C4-2B (cell line): ENCODE data around the gene SLC37A3.
A peak's percentile ranks its signal among the peaks of the same experiment; 100 is the strongest.

Experiments used
- H3K27ac ChIP-seq: fragments of 450-650 bp; 2 replicates; pipeline ENCODE4 v1.5.1; 2017
- CTCF ChIP-seq: fragments of 450-650 bp; conservative IDR thresholded peaks from 2 replicates; pipeline ENCODE4 v1.5.1; 2017; ENCODE audit warnings: mild to moderate bottlenecking
- ZFX ChIP-seq: fragments of 450-650 bp; IDR thresholded peaks from 2 replicates; pipeline ENCODE4 v1.6.1; 2017

Gene SLC37A3

DNA sequence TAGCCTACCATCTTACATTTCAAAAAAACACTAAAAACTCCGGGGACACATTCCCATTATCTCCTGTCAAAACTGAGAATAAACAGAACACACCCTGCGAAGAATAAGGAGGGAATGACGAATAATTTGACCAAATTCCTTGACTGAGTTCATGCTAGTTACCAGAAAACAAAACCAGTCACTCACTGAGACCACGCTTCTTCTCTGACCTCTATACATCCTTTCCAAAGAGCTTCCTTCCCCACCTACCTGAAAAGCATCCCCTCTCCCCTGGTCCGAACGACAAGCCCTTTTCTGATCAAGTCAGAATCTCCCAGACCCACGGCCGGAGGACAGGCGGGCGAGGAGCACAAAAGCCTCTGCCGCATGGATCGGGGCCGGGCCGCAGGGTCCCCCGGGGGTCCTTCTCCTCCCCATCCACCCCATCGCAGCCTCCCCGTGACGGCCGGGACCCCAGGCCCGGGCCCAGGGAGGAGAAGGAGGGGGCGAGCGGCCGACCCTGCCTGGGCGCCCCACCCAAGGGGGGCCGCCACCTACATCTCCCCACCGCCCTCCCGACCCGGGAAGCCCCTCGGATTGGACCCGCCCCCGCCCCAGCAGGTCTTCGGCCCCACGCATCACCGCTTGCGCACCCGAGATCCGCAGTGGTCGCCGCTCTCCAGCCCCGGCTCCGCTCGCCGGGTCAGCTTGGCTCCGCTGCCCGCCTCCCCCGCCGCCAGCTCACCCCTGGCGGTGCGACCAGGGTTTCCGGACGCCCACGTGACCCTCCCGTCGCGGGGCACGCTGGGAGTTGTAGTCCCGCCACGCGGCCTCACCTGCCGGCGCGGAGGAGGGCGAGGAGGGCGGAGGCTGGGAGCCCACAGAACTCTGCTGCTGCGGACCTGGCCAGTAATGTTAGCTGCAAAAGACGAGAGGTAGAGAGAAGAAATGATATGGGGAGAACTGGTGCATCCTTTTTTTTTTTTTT lies at the start of gene SLC37A3:
SLC37A3 (minus strand) TSS at position 747 of the 967 bp plus-strand sequence. CDS start 16,004 bp downstream, outside the sequence.
- TF ChIP-seq ZFX = peak; percentile 66; the same call in 1 of the 2 replicates
- TF ChIP-seq CTCF = no peak
- H3K27ac ChIP-seq = peak within 1 kb of the TSS; percentile 93

DNA sequence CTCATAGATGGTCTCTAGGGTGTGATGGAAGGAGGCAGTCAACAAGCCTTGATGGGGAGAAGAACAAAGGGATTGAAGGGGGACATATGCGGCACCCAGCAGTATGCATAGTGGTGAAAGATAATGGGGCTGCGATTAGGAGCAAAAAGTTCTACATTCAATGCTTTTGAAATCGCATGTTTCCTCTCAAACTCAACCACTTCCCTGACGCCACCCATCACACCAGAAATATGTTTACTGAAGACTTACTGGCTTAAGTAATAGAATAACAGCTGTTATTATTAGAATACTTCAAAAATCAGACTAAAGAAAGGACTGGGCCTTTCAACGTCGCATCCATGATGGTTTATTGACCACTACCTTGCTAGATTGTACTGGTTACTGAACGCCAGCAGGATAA lies 49.5 kb upstream of the SLC37A3 start:
- TF ChIP-seq CTCF = no peak
- no peak for TF ChIP-seq ZFX
- H3K27ac ChIP-seq = no peak overlapping the region

DNA sequence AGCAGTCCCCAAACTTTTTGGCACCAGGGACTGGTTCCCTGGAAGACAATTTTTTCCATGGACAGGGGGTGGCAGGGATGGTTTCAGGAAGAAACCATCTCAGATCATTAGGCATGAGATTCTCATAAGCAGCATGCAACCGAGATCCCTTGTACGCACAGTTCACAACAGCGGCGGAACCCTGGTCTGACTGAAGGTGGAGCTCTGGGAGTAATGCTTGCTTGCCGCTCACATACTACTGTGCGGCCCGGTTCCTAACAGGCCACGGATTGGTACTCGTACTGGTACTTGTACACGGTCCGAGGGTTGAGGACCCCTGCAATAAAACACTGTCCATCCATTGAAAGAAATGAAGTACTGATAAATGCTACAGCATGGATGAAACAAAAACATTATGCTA lies 48.1 kb upstream of the SLC37A3 start:
- no peak; the same call in 1 of the 2 replicates for TF ChIP-seq CTCF
- no peak for TF ChIP-seq ZFX

DNA sequence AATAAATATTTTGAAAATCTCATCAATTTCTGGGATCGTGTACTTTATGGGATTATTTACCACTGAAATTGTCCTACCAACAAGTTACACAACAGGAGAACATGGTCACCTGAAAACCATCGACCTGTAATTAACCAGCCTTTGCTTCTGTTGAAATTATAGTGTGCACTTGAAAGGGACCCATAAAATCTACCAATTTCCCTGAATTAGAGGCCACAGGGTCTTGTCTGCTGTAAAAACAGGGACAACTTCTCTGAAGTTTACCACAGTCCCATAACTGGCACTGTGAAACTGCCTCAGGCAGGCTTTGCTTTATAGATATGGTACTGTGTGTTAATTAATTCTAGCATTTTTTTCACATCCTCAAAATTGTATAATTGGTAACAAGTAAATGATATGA lies 43.2 kb upstream of the SLC37A3 start:
- no peak overlapping the region for H3K27ac ChIP-seq
- no peak for TF ChIP-seq CTCF

More for the DNA sequence above, 48.1 kb upstream of the SLC37A3 start:
- H3K27ac ChIP-seq = no peak overlapping the region

GRCh38 chr7:140440593-140440992 lies 42.3 kb upstream of the SLC37A3 start:
- H3K27ac ChIP-seq = no peak overlapping the region

GRCh38 chr7:140439359-140439758 lies 41.0 kb upstream of the SLC37A3 start:
- no peak overlapping the region for H3K27ac ChIP-seq
- TF ChIP-seq CTCF = no peak
- TF ChIP-seq ZFX = no peak

More at GRCh38 chr7:140440593-140440992, 42.3 kb upstream of the SLC37A3 start:
- TF ChIP-seq CTCF (no peak), ZFX (no peak)

- H3K27ac ChIP-seq = no peak overlapping the region
- TF ChIP-seq ZFX (no peak), CTCF (no peak)
These were observed 37.0 kb upstream of the SLC37A3 start for GRCh38 chr7:140435252-140435895.
